Posterior cingulate gyrus (tissue), 11 donors: ENCODE data around the gene FILIP1.
"Not testable (repeated sequence)": the region's sequence is repeated elsewhere in the genome, so short reads cannot be mapped to it uniquely, and the experiment has no call there.

Source experiments
- DNase-seq, 10 donors: peaks; one replicate each; pipeline versions ENCODE4 v3.0.0 to v3.0.0-alpha.2; 2020 to 2021; ENCODE audit warnings: mixed read lengths in 3 of 10
- intact Hi-C: fragments of 100-400 bp; cut with DNase I; formaldehyde crosslinking; loops from one replicate; pipeline ENCODE4 v1.15.1; 2023

FILIP1 gene

GRCh38 chr6:75458895-75459294, 34.7 kb downstream of the FILIP1 start:
- no peak for DNase-seq

DNA sequence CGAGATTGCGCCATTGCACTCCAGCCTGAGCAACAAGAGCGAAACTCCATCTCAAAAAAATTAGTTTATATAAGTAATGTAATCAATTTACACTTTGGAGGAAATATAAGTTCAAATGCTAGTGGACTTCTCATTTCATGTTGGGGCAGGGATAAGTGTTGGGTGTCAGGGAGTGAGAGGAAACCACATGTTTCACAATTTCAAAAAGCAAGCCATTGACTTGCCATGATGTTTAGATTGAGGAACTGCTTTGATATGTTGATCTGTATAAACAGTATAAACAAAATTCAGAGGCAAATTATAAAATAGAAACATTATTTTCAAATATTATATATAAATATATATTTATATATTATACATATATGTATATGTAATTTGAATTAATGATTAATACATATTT, 42.7 kb downstream of the FILIP1 start:
- intact Hi-C loops, result no loop called here

More at GRCh38 chr6:75458895-75459294, 34.7 kb downstream of the FILIP1 start:
- intact Hi-C loops, result no loop called here

GRCh38 chr6:75449630-75450206, 43.9 kb downstream of the FILIP1 start:
- intact Hi-C loops, result no loop called here

More for the DNA sequence above, 42.7 kb downstream of the FILIP1 start:
- DNase-seq, result no peak

GRCh38 chr6:75446241-75446880, 47.2 kb downstream of the FILIP1 start:
- intact Hi-C loops, result no loop called here
- no peak for DNase-seq

More at GRCh38 chr6:75449630-75450206, 43.9 kb downstream of the FILIP1 start:
- DNase-seq, result no peak

DNA sequence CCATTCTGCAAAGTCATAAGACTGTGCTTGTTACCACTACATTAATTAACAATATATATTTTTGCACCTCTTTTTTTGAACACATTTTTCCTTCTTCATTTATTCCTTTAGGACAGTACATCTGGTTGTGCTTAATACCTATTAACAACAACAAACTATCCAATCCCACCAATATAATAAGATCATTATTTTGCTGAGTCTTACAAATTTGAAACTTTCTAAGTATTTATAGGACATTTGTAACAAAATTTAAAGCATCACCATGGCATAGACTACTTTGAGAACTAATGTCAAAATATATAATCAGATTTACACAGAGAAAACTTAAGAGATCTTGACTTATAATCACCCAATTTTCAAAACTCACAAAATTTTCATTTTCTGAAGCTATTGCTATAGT, 47.9 kb downstream of the FILIP1 start:
- intact Hi-C loops, result no loop called here
- DNase-seq, result no peak

- intact Hi-C loops, result no loop called here
- no peak for DNase-seq
Observed at GRCh38 chr6:75444899-75445298, 48.7 kb downstream of the FILIP1 start.

DNA sequence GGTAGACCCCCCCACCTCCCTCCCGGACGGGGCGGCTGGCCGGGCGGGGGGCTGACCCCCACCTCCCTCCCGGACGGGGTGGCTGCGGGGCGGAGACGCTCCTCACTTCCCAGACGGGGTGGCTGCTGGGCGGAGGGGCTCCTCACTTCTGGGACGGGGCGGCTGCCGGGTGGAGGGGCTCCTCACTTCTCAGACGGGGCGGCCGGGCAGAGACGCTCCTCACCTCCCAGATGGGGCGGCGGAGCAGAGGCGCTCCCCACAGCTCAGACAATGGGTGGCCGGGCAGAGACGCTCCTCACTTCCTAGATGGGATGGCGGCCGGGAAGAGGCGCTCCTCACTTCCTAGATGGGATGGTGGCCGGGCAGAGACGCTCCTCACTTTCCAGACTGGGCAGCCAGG, 51.7 kb downstream of the FILIP1 start:
- intact Hi-C loops, result not testable (repeated sequence)
- DNase-seq, result peak in 1 of 10 donors; percentile 61

DNA sequence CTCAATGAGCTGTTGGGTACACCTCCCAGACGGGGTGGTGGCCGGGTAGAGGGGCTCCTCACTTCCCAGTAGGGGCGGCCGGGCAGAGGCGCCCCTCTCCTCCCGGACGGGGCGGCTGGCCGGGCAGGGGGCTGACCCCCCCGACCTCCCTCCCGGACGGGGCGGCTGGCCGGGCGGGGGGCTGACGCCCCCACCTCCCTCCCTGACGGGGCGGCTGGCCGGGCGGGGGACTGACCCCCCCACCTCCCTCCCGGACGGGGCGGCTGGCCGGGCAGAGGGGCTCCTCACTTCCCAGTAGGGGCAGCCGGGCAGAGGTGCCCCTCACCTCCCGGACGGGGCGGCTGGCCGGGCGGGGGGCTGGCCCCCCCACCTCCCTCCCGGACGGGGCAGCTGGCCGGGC, 52.1 kb downstream of the FILIP1 start:
- DNase-seq, intact Hi-C loops: not testable (repeated sequence)

GRCh38 chr6:75438442-75439116, 55.0 kb downstream of the FILIP1 start:
- no peak for DNase-seq
- intact Hi-C loops, result no loop called here

- DNase-seq, result no peak
- intact Hi-C loops, result no loop called here
Observed at GRCh38 chr6:75438013-75438431, 55.6 kb downstream of the FILIP1 start.

DNA sequence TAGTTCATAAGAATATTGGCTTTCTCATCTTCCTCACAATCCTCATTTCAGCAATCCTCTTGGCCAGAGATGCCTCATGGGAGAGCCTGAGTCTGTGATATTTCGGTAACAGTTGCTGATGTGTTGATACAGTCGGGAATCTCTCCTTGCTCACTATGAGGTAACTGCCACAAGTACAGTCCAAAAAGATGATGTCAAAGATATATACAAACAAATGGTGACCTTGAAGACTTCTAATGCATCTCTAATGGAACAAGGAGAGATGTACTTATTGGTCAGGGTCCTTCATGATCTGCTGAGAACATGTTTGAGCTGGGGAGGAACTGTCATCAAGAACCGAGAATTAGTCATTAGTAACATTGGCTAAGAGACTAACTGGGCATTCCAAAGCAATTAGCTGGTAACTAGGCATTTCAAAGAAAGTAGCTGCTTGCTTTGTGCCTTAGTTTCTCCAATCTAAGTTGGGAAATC, 56.1 kb downstream of the FILIP1 start:
- no peak for DNase-seq
- intact Hi-C loops, result no loop called here

DNA sequence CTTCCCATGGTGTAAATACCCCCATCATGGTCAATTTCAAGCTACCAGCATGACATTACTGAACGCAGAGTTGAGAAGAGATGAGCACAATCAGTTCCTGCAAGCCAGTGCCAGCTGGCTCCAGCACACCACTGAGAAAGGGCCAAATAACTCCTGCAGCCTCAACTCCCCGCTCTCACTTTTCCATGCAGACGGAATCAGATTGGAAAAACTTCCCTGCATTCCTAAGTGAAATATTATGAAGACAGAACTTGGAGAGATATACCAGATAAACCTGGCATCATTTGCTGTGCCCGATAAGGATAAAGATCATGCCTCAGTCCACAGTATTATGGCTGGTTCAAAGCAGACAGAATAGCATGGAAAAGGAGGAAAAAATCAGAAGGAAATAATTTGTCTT, 56.7 kb downstream of the FILIP1 start:
- intact Hi-C loops, result no loop called here
- DNase-seq, result peak in 3 of 10 donors; percentile 14 to 79 (median 14)

DNA sequence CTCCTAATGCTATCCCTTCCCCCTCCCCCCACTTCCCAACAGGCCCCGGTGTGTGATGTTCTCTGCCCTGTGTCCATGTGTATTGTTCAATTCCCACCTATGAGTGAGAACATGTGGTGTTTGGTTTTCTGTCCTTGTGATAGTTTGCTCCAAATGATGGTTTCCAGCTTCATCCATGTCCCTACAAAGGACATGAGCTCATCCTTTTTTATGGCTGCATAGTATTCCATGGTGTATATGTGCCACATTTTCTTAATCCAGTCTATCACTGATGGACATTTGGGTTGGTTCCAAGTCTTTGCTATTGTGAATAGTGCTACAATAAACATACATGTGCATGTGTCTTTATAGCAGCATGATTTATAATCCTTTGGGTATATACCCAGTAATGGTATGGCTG, 60.8 kb downstream of the FILIP1 start:
- DNase-seq, intact Hi-C loops: not testable (repeated sequence)

- intact Hi-C loops, result no loop called here
- DNase-seq, result no peak
Observed at GRCh38 chr6:75431379-75431778, 62.2 kb downstream of the FILIP1 start.

DNA sequence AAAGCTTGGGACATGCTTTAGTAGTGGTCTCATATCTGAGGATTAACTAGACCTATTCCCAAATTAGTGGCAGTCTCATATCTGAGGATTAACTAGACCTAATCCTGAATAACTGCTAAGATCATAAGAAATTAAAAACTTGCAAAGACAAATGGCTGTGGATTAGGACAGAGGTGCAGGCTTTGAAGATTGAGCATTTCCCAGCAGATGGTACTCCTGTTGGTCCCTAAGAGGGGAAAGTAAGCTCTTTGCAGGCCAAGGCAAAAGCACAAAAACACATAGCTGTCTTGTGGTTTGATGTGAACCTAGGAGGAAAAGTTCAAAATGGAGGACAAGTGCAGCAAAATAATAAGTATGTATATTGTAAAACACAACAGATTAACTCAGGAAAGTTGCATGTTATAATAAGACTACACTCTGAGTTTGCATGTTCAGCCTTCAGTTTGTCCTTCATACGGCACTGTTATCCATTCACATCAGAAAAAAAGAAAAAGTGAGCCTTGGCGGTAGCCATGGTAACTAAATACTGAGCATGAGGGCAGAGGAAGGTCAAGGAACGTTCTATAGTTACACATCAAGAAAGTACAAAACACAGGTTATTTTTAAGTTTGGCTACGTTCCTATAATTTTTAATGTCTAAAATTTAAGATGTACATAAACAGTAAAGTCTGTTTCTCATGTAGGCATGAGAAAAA, 62.8 kb downstream of the FILIP1 start:
- no peak for DNase-seq
- intact Hi-C loops, result no loop called here

DNA sequence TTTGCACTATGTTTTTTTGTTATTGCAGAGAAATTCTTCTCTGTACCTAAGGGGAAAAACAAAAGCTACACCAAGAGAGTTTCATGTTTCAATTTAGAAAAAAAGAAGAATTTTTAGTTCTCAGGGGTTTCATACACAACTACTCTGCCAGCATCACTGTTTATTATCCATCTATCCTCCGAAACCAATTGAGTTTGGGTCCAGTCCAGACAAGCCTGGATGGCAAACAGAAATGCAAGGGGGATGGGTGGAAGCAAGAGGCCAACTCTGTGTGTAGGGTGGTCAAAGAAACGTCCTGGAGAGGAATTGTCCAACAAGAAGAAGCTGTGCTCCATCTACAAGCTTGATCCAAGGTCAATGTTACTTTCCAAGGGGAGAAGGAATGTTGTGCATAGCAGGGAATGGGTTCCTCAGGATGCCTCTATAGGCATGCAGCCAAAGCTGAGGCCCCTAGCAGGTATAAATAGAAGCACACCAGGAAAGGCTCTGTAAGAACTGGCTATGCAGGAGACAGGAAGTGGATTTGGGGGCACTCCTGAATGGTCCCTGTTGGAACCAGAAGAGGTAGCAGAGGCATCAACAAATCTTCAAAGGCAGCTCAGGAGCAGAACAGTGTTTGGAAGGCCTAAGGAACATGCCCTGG, 64.4 kb downstream of the FILIP1 start:
- intact Hi-C loops, result no loop called here
- no peak for DNase-seq

- intact Hi-C loops, result no loop called here
- no peak for DNase-seq
Observed at GRCh38 chr6:75428204-75428603, 65.4 kb downstream of the FILIP1 start.

DNA sequence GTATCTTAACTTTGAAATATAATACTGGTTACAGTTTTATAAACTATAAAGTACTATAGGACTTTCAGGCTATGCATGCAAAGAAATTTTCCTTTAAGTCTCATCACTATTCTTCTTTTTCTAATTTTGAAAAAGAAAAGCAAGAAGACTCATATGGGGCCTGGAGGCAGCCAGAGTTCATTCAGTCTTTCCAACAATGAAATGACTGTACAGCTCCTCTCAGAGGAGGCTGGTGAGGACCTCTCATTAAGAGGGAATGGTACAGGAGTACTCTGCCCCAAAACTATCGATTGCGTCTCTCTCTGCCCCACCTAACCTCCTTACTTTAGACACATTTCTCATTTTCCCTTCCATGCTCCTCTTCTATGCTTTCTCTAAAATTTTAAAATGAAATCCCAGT, 66.3 kb downstream of the FILIP1 start:
- no peak for DNase-seq
- intact Hi-C loops, result no loop called here

DNA sequence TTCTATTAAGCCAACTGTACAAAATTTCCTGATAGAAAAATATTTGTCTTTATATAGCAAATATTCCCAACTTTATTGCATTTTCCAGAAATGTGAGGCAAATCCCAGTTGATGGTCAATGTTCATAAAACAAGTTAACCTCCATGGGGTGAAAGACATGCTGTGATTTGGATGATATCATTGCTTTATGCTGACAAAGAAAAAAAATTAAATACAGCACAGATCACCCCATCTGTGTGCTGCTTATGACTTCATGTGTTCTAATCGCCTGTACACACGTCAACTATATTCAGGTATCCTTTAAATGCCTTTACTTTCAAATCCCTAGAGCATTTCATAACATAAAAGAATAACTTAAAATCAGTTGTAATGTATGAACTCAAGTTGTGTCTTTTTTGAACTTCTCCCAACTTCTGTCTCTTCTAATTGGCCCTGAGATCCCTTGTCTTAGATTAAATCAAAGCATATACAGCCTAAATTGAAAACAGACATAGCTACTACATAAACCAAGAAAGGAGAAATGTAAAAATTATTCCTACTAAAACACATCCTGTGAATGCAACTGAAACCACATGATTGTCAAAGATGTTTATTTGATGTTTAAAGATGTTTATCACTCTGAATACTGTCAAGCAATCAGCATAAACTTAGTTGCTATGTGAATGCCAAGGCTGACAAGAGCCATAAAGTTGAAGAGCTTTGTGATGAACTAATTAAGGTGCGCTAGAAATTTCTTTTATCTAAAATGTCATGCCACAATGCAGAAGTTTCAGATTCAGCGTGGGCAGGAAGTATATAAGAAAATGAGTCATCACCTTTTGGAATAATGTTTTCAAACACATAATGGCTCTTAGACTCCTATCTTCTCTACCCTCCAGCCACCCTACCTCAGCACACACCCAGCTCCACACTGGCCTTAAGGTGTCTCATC, 68.7 kb downstream of the FILIP1 start:
- intact Hi-C loops, result no loop called here
- DNase-seq, result no peak

- DNase-seq, result no peak
- intact Hi-C loops, result no loop called here
Observed at GRCh38 chr6:75423386-75423785, 70.2 kb downstream of the FILIP1 start.
